PC-9 (cell line): ENCODE data around the gene THADA. TPM values are rescaled to one million over a fixed set of nuclear protein-coding genes. Genes with fewer than 3 reads are reported as not detected.

Experiments
- BruUV-seq: library from RNA; stranded (reverse); fragments of 400-500 nt; replicated peaks from 2 replicates; lab custom pipeline; 2021; lab: Mats Ljungman, UMichigan
- CTCF ChIA-PET: fragments of 300-600 bp; sonication (Branson Sonifier 250); formaldehyde crosslinking; loops from one replicate; lab custom pipeline; 2022; ENCODE audit warnings: antibody characterized with exemption; lab: Charles Lee
- POLR2A ChIA-PET: fragments of 300-600 bp; sonication (Branson Sonifier 250); formaldehyde crosslinking; loops from one replicate; lab custom pipeline; 2022; ENCODE audit warnings: antibody characterized with exemption; ENCODE audit not compliant: unreplicated experiment; lab: Charles Lee
- DNase-seq, 2 experiments: peaks; one replicate each; pipeline versions ENCODE4 v3.0.0 to v3.0.0-alpha.2; 2015 to 2022; ENCODE audit warnings: mixed read lengths in 1 of 2
- H2AFZ ChIP-seq: fragments of 200-600 bp; sonication (generic); 2 replicates; pipeline ENCODE4 v1.8.1; 2017; ENCODE audit warnings: antibody characterized with exemption
- H3F3A ChIP-seq: fragments of 200-600 bp; sonication (generic); 2 replicates; pipeline ENCODE4 v1.8.1; 2017; ENCODE audit warnings: antibody characterized with exemption, mild to moderate bottlenecking, low read depth; ENCODE audit not compliant: insufficient read depth
- H3K27ac ChIP-seq: fragments of 200-600 bp; sonication (generic); 2 replicates; pipeline ENCODE4 v1.6.1; 2016; ENCODE audit warnings: mixed run types
- H3K27me3 ChIP-seq: fragments of 200-600 bp; sonication (generic); 2 replicates; pipeline ENCODE4 v1.6.1; 2016; ENCODE audit warnings: low read depth, mixed run types; ENCODE audit not compliant: insufficient read depth
- H3K36me3 ChIP-seq: fragments of 200-600 bp; sonication (generic); 2 replicates; pipeline ENCODE4 v1.6.1; 2016; ENCODE audit warnings: low read depth, mixed run types
- H3K4me1 ChIP-seq: fragments of 200-600 bp; sonication (generic); replicated peaks from 2 replicates; pipeline ENCODE4 v1.6.1; 2016; ENCODE audit warnings: mixed run types; ENCODE audit not compliant: insufficient read depth
- H3K4me2 ChIP-seq: fragments of 200-600 bp; sonication (generic); 2 replicates; pipeline ENCODE4 v1.6.1; 2017; ENCODE audit warnings: mixed run types
- H3K4me3 ChIP-seq: fragments of 200-600 bp; sonication (generic); 2 replicates; pipeline ENCODE4 v1.6.1; 2016; ENCODE audit warnings: mixed run types
- H3K79me2 ChIP-seq: fragments of 200-600 bp; sonication (generic); 2 replicates; pipeline ENCODE4 v1.6.1; 2017; ENCODE audit warnings: low read depth, mixed run types
- H3K9me2 ChIP-seq: fragments of 200-600 bp; sonication (generic); 2 replicates; pipeline ENCODE4 v1.8.1; 2017; ENCODE audit warnings: mild to moderate bottlenecking; ENCODE audit not compliant: insufficient read depth
- H3K9me3 ChIP-seq: fragments of 200-600 bp; sonication (generic); 2 replicates; pipeline ENCODE4 v1.8.1; 2016; ENCODE audit warnings: low read depth; ENCODE audit not compliant: insufficient read depth
- H4K20me1 ChIP-seq: fragments of 200-600 bp; sonication (generic); 2 replicates; pipeline ENCODE4 v1.8.1; 2017; ENCODE audit not compliant: insufficient read depth
- CTCF ChIP-seq: fragments of 200-600 bp; sonication (generic); conservative IDR thresholded peaks from 2 replicates; pipeline ENCODE4 v1.6.1; 2017; ENCODE audit warnings: mixed run types, antibody characterized with exemption, mild to moderate bottlenecking, moderate library complexity
- EZH2 ChIP-seq: fragments of 200-600 bp; sonication (generic); IDR thresholded peaks from 2 replicates; pipeline ENCODE4 v1.8.0; 2017; ENCODE audit warnings: antibody characterized with exemption, low read depth
- intact Hi-C: fragments of 100-400 bp; cut with micrococcal nuclease; formaldehyde crosslinking; loops from one replicate; pipeline ENCODE4 v1.10.0; 2022; ENCODE audit not compliant: unreplicated experiment
- total RNA-seq: library from RNA; stranded (reverse); gene quantifications from 2 replicates; pipeline ENCODE4 v1.2.3, GENCODE V29; 2021

THADA gene
- total RNA-seq, 1 experiment from 2014 or later: 28.1 TPM

- no TSS peak for BruUV-seq
- intact Hi-C loops: no loop called here
These were observed 248.1 kb downstream of the THADA start for GRCh38 chr2:43347746-43348145.

GRCh38 chr2:43346602-43347567, 249.0 kb downstream of the THADA start:
- no peaks in the 10 kb centered on the region for H4K20me1 ChIP-seq
- POLR2A ChIA-PET: interaction anchor here (0.7 kb wide), 1 partner anchor 300 kb away, joined by 4 read pairs; no protein-coding TSS in a partner anchor
- TF ChIP-seq EZH2 (no peak), CTCF (no peak)
- H3K4me2 ChIP-seq: no peak overlapping the region
- no peak overlapping the region for H3K27ac ChIP-seq
- H3K9me2 ChIP-seq: no peaks in the 10 kb centered on the region
- no peaks in the 10 kb centered on the region for H3K4me1 ChIP-seq
- no peaks in the 10 kb centered on the region for H3K9me3 ChIP-seq
- CTCF ChIA-PET: no interaction called here
- no peak overlapping the region for H3K4me3 ChIP-seq
- H3K79me2 ChIP-seq: no peaks in the 10 kb centered on the region
- no TSS peak for BruUV-seq
- H3K36me3 ChIP-seq: no peaks in the 10 kb centered on the region
- H3F3A ChIP-seq: no peaks in the 10 kb centered on the region
- no peak overlapping the region for H2AFZ ChIP-seq
- H3K27me3 ChIP-seq: no peaks in the 10 kb centered on the region
- no peak for DNase-seq
- intact Hi-C loops: no loop called here

More at GRCh38 chr2:43347746-43348145, 248.1 kb downstream of the THADA start:
- Histone ChIP-seq H2AFZ (no peak overlapping the region), H3K36me3 (no peaks in the 10 kb centered on the region), H4K20me1 (no peaks in the 10 kb centered on the region), H3F3A (no peaks in the 10 kb centered on the region), H3K4me1 (no peaks in the 10 kb centered on the region), H3K9me3 (no peaks in the 10 kb centered on the region), H3K4me3 (no peak overlapping the region), H3K27ac (no peak overlapping the region), H3K27me3 (no peaks in the 10 kb centered on the region), H3K79me2 (no peaks in the 10 kb centered on the region), H3K9me2 (no peaks in the 10 kb centered on the region), H3K4me2 (no peak overlapping the region)
- no peak for DNase-seq
- ChIA-PET POLR2A (interaction anchor here (0.6 kb wide), 1 partner anchor 68 kb away, joined by 3 read pairs; no protein-coding TSS in a partner anchor), CTCF (no interaction called here)
- no peak for TF ChIP-seq EZH2
- no peak for TF ChIP-seq CTCF

- Histone ChIP-seq H4K20me1 (no peaks in the 10 kb centered on the region), H3K79me2 (no peaks in the 10 kb centered on the region), H3K9me3 (no peaks in the 10 kb centered on the region), H3K27ac (no peak overlapping the region), H2AFZ (no peak overlapping the region), H3K9me2 (no peaks in the 10 kb centered on the region), H3K36me3 (no peaks in the 10 kb centered on the region), H3K4me3 (no peak overlapping the region), H3K4me2 (no peak overlapping the region), H3K27me3 (no peaks in the 10 kb centered on the region), H3F3A (peaks cover 8% of the 10 kb centered on the region), H3K4me1 (peaks cover 9% of the 10 kb centered on the region)
- intact Hi-C loops: no loop called here
- TF ChIP-seq EZH2 (no peak), CTCF (no peak)
- BruUV-seq: no TSS peak
- ChIA-PET POLR2A (interaction anchor here (0.6 kb wide), 2 partner anchors 17 to 79 kb away, joined by 3 to 4 read pairs; no protein-coding TSS in a partner anchor), CTCF (no interaction called here)
- no peak for DNase-seq
These were observed 250.0 kb downstream of the THADA start for GRCh38 chr2:43345872-43346271.
